ENCODE data around the gene TFPI. TPM values are rescaled to one million over a fixed set of nuclear protein-coding genes. Genes with fewer than 3 reads are reported as not detected.

TFPI gene
- total RNA-seq, 1 experiment from 2014 or later, result 16.0 TPM

DNA sequence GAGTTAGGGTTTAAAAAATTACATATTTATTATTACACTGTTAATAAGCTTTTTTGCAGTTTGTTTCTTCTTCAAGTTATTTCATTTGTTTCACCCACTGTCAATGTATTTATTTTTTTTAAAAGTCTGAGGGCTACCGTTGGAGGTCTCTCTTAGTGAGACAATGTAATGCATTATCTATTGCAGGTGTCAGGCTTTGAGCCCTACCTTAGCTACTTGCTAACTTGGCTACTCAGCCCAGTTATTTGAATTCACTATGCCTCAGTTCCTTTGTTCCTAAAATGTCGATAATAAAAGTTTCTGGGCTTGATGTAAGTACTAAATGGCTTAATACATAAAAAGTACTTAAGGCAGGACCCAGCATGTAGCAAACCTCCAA, 458 bp upstream of the TFPI start:
- Histone ChIP-seq H3F3A (ENCODE audit: low read length, unreplicated experiment) (no peaks in the 10 kb centered on the region), H3K27me3 (ENCODE audit: low read length) (no peaks in the 10 kb centered on the region), H3K9me2 (replicated peaks; ENCODE audit: low read length) (no peaks in the 10 kb centered on the region), H4K20me1 (ENCODE audit: low read length) (no peaks in the 10 kb centered on the region), H3K4me2 (ENCODE audit: low read length) (peak overlapping the region; percentile 77), H3K9ac (ENCODE audit: low read length) (peak overlapping the region; percentile 89), H3K79me2 (ENCODE audit: low read length) (peaks cover 37% of the 10 kb centered on the region), H2AFZ (ENCODE audit: low read length) (peak overlapping the region; percentile 56), H3K4me1 (ENCODE audit: insufficient read depth, low read length) (peaks cover 41% of the 10 kb centered on the region), H3K27ac (ENCODE audit: low read length) (peak overlapping the region; percentile 94), H3K9me3 (ENCODE audit: low read length) (no peaks in the 10 kb centered on the region), H3K36me3 (ENCODE audit: low read depth, low read length) (no peaks in the 10 kb centered on the region), H3K4me3 (ENCODE audit: low read length) (peak overlapping the region; percentile 65)
- no peak for DNase-seq
- intact Hi-C loops (cut with micrococcal nuclease), result no loop called here
- ATAC-seq, result no peak
- POLR2A ChIA-PET (ENCODE audit: unreplicated experiment), result interaction anchor here (0.6 kb wide), 1 partner anchor 13 kb away, joined by 6 read pairs; no protein-coding TSS in a partner anchor
- CTCF ChIA-PET, result interaction anchor here (0.5 to 0.6 kb wide), 2 partner anchors 53 to 651 kb away, joined by 3 to 5 read pairs; no protein-coding TSS in a partner anchor
- no peak for TF ChIP-seq EZH2 (IDR thresholded peaks at IDR 0.05; ENCODE audit: low read length, unreplicated experiment)
- no peak for TF ChIP-seq CTCF (conservative IDR thresholded peaks at IDR 0.05; ENCODE audit: low read depth, low read length)
- TF ChIP-seq EZH2phosphoT487 (IDR thresholded peaks at IDR 0.05; ENCODE audit: borderline replicate concordance, low read length), result no peak
- no TSS peak for BruUV-seq (replicated peaks)

DNA sequence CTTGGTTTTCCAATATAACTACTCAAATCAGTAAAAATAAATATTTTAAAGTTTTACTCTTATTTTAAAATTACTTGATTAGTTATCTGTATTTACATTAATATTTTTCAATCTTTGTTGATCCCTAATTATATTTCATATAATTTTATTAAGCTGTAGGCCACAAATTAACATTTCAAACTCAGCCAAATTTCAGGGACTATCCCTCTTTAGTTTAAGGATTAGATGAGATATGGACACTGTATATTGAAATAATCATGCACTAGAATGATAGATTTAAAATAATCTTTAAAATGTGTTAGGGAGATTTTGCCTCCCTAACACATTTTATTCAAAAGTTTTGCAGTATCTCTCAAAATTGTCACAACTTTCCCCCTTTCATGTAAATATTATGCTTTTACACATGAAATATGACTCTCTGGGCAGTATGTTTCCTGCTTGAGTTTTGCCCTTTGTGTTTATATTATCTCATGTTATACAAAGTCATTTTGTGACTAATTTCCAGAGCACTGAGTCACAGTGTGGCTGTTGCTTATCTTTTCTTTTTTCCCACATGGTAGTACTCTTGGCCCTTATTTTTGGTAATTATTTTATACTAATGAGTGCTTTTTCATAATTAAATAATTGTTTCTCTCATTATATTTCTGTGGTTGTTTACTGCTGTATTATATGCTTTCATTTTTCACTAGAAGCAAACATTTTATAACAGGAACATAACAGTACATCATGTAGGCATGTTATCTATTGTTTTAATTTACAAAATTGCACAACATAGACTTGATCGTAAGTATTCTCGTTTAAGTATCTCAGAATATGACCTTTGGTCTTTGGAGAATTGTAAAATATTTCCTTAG, 1.2 kb downstream of the TFPI start:
- DNase-seq, result peak; percentile 86
- H3K79me2 ChIP-seq (ENCODE audit: low read length), result peaks cover 51% of the 10 kb centered on the region
- POLR2A ChIA-PET (ENCODE audit: unreplicated experiment), result no interaction called here

More for the DNA sequence above, 1.2 kb downstream of the TFPI start:
- BruUV-seq (replicated peaks), result TSS peak; percentile 51
- no peak for TF ChIP-seq EZH2 (IDR thresholded peaks at IDR 0.05; ENCODE audit: low read length, unreplicated experiment)
- TF ChIP-seq CTCF (conservative IDR thresholded peaks at IDR 0.05; ENCODE audit: low read depth, low read length), result no peak
- H3F3A ChIP-seq (ENCODE audit: low read length, unreplicated experiment), result no peaks in the 10 kb centered on the region
- no peak overlapping the region for H2AFZ ChIP-seq (ENCODE audit: low read length)
- H3K9ac ChIP-seq (ENCODE audit: low read length), result peak overlapping the region; percentile 89
- ATAC-seq, result peak; percentile 89
- no peaks in the 10 kb centered on the region for H3K9me3 ChIP-seq (ENCODE audit: low read length)
- H4K20me1 ChIP-seq (ENCODE audit: low read length), result no peaks in the 10 kb centered on the region
- peak overlapping the region; percentile 77 for H3K4me2 ChIP-seq (ENCODE audit: low read length)
- peak overlapping the region; percentile 94 for H3K27ac ChIP-seq (ENCODE audit: low read length)
- CTCF ChIA-PET, result no interaction called here
- intact Hi-C loops (cut with micrococcal nuclease), result loop anchor here (1.0 to 2.0 kb wide), 2 partner anchors 23 to 52 kb away; no protein-coding TSS in a partner anchor
- no peaks in the 10 kb centered on the region for H3K27me3 ChIP-seq (ENCODE audit: low read length)
- no peaks in the 10 kb centered on the region for H3K9me2 ChIP-seq (replicated peaks; ENCODE audit: low read length)
- no peaks in the 10 kb centered on the region; the same call in 1 of the 2 replicates for H3K36me3 ChIP-seq (ENCODE audit: low read depth, low read length)
- peak overlapping the region; percentile 65 for H3K4me3 ChIP-seq (ENCODE audit: low read length)
- peaks cover 58% of the 10 kb centered on the region for H3K4me1 ChIP-seq (ENCODE audit: insufficient read depth, low read length)

Data from PC-3 (cell line).